ENCODE results near the gene ZFYVE28.
"Not testable (repeated sequence)": the region's sequence is repeated elsewhere in the genome, so short reads cannot be mapped to it uniquely, and the experiment has no call there.

ZFYVE28 gene

DNA sequence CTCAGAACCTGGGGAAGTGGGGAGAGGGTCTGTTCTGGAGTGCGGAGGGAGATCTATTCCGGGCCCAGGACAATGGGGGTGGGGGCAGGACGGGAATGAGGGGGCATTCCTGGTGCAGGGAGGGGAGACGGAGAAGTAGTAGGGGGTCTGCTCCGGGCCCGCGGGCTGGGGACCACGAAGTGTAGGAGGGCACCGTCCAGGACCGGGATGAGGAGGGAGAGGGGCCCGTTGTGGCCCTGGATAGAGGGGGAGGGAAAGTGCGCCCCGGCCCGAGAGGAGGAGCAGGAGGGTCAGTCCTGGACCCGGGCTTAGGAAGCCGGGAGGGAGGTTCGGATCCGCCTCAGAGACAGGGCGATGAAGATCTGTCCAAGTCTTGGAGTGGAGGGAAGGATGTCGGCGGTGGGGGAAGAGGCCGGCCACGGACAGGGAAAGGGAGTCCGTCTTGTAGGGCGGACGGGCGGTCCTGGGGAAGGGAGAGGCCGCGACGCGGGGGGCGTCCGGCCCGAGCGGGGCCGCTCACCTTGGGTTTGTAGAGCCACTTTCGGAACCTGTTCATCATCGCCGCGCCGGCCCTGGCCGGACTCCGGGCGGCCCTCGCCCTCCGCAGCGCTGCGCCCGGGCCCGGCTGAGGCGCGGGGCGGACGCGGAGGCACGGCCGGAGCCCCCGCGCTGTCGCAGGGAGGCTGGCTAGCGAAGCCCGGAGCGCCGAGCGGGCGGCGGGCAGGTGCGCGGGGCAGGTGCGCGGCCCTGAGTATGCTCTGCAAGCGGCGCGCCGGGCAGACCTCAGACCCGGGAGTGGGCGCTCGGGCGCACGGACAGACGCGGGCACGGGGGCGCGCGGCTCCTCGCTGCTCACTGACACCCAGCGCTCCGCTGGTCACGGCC is at the start of gene ZFYVE28:
ZFYVE28 (minus strand) TSS at position 881 of the 885 bp plus-strand sequence; CDS start at position 559, 322 bp downstream.
- peaks cover 6% of the 10 kb centered on the region; the same call in 1 of the 2 replicates for H3F3A ChIP-seq (ENCODE audit: insufficient read depth)
- H3K27ac ChIP-seq (ENCODE audit: low read depth, low read length), result no peak within 1 kb of the TSS
- no peaks in the 10 kb centered on the region for H3K27me3 ChIP-seq (ENCODE audit: low read length)
- no peak within 1 kb of the TSS for H2AFZ ChIP-seq (ENCODE audit: low read depth, low read length, severe bottlenecking)
- peak within 1 kb of the TSS; percentile 55 for H3K4me3 ChIP-seq (ENCODE audit: insufficient read depth, low read length, poor library complexity, severe bottlenecking)
- H3K9me3 ChIP-seq (ENCODE audit: insufficient read depth, low read length), result no peaks in the 10 kb centered on the region
- no peaks in the 10 kb centered on the region for H3K36me3 ChIP-seq (ENCODE audit: low read length)
- no peaks in the 10 kb centered on the region for H4K20me1 ChIP-seq (ENCODE audit: low read depth, low read length)
- no peaks in the 10 kb centered on the region for H3K79me2 ChIP-seq (ENCODE audit: insufficient read depth, low read length)
- H3K4me2 ChIP-seq (ENCODE audit: low read depth, low read length, poor library complexity, severe bottlenecking), result peak within 1 kb of the TSS; percentile 88
- peak within 1 kb of the TSS; percentile 31 for H3K9ac ChIP-seq (ENCODE audit: low read length)
- no peaks in the 10 kb centered on the region for H3K9me2 ChIP-seq (replicated peaks; ENCODE audit: insufficient read depth, low read length)
- TF ChIP-seq CTCF (IDR thresholded peaks at IDR 0.05; ENCODE audit: insufficient read depth, low read length, poor library complexity, severe bottlenecking) (no peak), EZH2phosphoT487 (conservative IDR thresholded peaks at IDR 0.05; ENCODE audit: low read length) (no peak)

- H3K4me2 ChIP-seq (ENCODE audit: low read depth, low read length, poor library complexity, severe bottlenecking); H3K27ac ChIP-seq (ENCODE audit: low read depth, low read length); H3K36me3 ChIP-seq (ENCODE audit: low read length); H3K4me3 ChIP-seq (ENCODE audit: insufficient read depth, low read length, poor library complexity, severe bottlenecking); H3K9ac ChIP-seq (ENCODE audit: low read length); H4K20me1 ChIP-seq (ENCODE audit: low read depth, low read length); H3K9me3 ChIP-seq (ENCODE audit: insufficient read depth, low read length); H3F3A ChIP-seq (ENCODE audit: insufficient read depth); H3K9me2 ChIP-seq (replicated peaks; ENCODE audit: insufficient read depth, low read length); H2AFZ ChIP-seq (ENCODE audit: low read depth, low read length, severe bottlenecking); H3K27me3 ChIP-seq (ENCODE audit: low read length): not testable (repeated sequence)
- peaks cover 21% of the 10 kb centered on the region for H3K79me2 ChIP-seq (ENCODE audit: insufficient read depth, low read length)
Measured at GRCh38 chr4:2465544-2465943, 47.1 kb upstream of the ZFYVE28 start.

GRCh38 chr4:2465032-2465431 is 46.6 kb upstream of the ZFYVE28 start:
- Histone ChIP-seq H3K4me2 (ENCODE audit: low read depth, low read length, poor library complexity, severe bottlenecking) (no peak overlapping the region), H2AFZ (ENCODE audit: low read depth, low read length, severe bottlenecking) (no peak overlapping the region), H3K9me3 (ENCODE audit: insufficient read depth, low read length) (no peaks in the 10 kb centered on the region), H3K79me2 (ENCODE audit: insufficient read depth, low read length) (peaks cover 16% of the 10 kb centered on the region), H3K27ac (ENCODE audit: low read depth, low read length) (no peak overlapping the region), H3K36me3 (ENCODE audit: low read length) (no peaks in the 10 kb centered on the region), H3K27me3 (ENCODE audit: low read length) (no peaks in the 10 kb centered on the region), H3K9me2 (replicated peaks; ENCODE audit: insufficient read depth, low read length) (no peaks in the 10 kb centered on the region), H3K9ac (ENCODE audit: low read length) (no peak overlapping the region), H4K20me1 (ENCODE audit: low read depth, low read length) (peaks cover 2% of the 10 kb centered on the region; the same call in 1 of the 2 replicates), H3F3A (ENCODE audit: insufficient read depth) (no peaks in the 10 kb centered on the region), H3K4me3 (ENCODE audit: insufficient read depth, low read length, poor library complexity, severe bottlenecking) (no peak overlapping the region)
- TF ChIP-seq EZH2phosphoT487 (conservative IDR thresholded peaks at IDR 0.05; ENCODE audit: low read length), result no peak
- no peak for TF ChIP-seq CTCF (IDR thresholded peaks at IDR 0.05; ENCODE audit: insufficient read depth, low read length, poor library complexity, severe bottlenecking)

Measured in SU-DHL-6 (cell line).